ENCODE measurements around the gene ZNF749. TPM values are rescaled to one million over a fixed set of nuclear protein-coding genes. Genes with fewer than 3 reads are reported as not detected.

Gene ZNF749
- 10 to 100 TPM; 23.2 to 32.8 (median 26.5) TPM for total RNA-seq

DNA sequence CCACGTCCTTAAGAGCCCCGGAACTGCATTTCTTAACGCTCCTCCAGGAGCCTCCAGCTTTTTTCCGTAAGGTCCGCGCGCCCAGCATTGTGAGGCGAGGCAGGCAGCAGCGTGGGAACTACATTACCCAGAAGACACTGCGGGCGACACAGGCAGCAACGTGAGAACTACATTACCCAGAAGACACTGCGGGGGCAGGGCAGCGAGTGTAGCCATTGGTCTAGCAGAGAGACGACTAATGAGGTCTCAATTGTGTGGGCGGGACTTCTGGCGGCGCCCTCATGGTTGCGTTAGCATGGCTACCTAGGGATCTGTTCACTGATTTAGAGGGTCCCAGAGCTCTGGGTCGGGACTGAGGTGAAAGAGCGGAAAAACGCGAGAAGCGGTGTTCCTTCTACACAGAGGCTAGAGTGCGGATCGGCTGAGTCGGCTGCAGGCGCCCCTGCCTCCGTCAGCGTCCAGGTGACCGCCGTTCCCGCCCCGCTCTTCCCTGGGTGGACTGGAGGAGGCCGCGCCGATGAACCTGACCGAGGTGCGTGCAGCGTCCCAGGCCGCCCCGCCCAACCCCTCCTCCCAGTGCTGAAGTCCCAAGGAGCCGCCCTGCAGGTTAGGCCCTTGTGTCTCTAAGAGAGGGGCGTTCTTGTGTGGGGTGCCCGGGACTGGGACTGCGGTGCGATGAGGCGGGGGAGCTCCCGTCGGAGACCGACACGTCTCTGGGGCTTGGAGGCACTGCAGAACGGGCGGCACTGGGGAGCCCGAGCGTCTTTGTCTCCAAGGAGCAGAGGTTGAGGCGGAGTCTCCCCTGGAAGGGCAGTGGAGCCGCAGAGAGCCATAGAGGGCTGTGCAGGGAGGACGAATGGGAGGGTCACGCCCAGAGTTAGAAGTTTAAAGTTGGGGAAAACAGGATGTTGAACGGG lies at the start of gene ZNF749:
Gene ZNF749 (plus strand): TSS at position 264 of the 917 bp plus-strand sequence. CDS start 254 bp downstream, at position 518.
- peaks cover 31% of the 10 kb centered on the region for H3K36me3 Mint-ChIP-seq (ENCODE audit: insufficient read depth)
- peak; percentile 98 for ATAC-seq
- H3K4me3 Mint-ChIP-seq = peak within 1 kb of the TSS; percentile 98
- peaks cover 11% of the 10 kb centered on the region for H3K9me3 Mint-ChIP-seq
- peak; percentile 95 for DNase-seq
- H3K27me3 Mint-ChIP-seq (ENCODE audit: low read depth) = no peaks in the 10 kb centered on the region
- H3K4me1 Mint-ChIP-seq (ENCODE audit: low read depth) = peaks cover 27% of the 10 kb centered on the region

DNA sequence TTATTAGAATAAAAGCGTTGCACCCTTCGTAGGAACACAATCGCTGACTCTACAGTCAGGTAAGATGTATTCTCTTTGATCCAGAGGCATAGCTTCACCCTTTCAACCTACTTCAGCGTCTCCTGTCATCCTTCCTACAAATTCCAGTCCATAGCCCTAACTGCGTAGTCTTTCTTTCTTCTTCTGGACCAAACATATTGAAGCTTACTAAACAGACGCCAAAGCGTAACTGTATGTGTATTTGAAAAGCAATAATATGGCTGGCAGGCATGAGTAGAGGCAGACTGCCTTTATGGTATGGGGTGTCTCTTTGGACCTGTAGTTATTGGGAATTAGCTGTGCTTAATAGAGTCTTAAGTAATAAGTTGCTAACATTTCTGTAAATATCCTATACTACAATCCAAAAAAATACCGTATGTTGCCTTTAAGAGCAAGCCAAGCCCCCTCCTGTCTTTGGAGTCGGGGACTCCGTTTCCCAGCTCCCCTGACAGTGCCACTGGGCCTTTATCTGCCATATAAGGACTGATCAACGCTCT lies 45.9 kb upstream of the ZNF749 start:
- peaks cover 15% of the 10 kb centered on the region for H3K9me3 Mint-ChIP-seq
- peak overlapping the region; percentile 95 for H3K4me3 Mint-ChIP-seq
- H3K36me3 Mint-ChIP-seq (ENCODE audit: insufficient read depth) = peaks cover 28% of the 10 kb centered on the region
- no peak for ATAC-seq
- no peaks in the 10 kb centered on the region for H3K27me3 Mint-ChIP-seq (ENCODE audit: low read depth)
- no peak for DNase-seq
- peaks cover 27% of the 10 kb centered on the region for H3K4me1 Mint-ChIP-seq (ENCODE audit: low read depth)

DNA sequence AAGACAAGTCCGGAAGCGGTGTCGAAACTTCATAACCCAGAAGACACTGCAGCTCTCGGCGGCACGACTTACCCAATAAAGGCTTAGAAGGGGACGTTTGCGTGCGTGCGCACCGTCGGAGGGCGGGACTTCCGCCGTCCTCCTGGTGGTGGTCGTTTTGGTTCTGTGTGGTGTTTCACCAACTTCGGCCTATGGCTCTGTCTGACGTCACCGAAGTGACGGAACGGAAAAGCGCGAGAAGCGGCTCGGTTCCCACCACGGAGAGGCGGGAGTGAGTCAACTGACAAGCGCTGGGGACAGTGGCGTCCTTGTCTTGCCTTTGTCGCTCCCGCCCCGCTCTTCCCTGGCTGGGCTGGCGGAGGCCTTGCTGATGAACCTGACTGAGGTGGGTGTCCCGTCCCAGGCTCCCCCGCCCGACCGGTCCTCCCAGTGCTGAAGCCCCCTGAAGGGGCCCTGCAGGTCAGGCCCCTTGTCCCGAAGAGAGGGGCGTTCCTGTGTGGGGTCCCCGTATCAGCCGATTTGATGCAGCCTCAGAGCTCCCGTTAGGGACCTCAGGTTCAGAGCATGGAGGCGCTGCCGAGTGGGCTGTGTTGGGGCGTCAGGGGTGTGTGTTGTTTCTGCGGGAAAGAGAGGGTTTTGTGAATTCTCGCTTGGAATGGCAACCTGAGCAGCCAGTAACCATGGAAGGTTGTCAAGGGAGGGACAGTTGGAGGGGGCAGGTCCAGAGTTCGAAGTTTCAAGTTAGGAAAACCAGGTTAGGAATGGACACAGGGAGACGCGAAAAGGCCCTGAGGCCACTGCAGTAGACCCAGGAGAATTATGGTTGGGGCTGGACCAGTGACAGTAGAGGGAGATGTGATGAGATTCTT lies 45.2 kb upstream of the ZNF749 start, which contains the start of gene ZNF548:
Gene ZNF548 (plus strand): TSS at position 125 of the 869 bp plus-strand sequence. CDS start 246 bp downstream, at position 371.
- Mint-ChIP-seq H3K27me3 (ENCODE audit: low read depth) (no peaks in the 10 kb centered on the region), H3K36me3 (ENCODE audit: insufficient read depth) (peaks cover 35% of the 10 kb centered on the region), H3K9me3 (peaks cover 19% of the 10 kb centered on the region), H3K4me3 (peak within 1 kb of the TSS; percentile 95), H3K4me1 (ENCODE audit: low read depth) (peaks cover 27% of the 10 kb centered on the region)
- ATAC-seq (peak; percentile 99), DNase-seq (peak; percentile 96)

DNA sequence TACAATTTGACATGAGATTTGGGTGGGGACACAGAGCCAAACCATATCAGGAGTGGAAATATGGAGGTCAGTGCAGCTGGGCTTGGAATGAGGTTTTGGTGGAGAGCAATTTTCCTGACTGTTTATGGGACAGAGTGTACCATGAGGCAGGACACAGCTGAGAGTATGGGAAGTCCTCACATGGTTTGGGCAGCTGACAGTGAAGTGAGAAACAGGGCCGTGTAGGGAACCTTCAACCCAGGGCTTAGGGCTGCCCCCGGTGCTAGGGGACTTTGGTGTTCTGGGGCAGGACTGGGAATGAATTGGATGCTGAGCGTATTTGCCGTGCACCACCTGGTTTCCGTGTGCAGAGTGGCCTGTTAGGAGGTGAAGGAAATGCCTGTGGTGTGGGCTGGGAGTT lies 39.4 kb upstream of the ZNF749 start:
- Mint-ChIP-seq H3K27me3 (ENCODE audit: low read depth) (no peaks in the 10 kb centered on the region), H3K4me3 (no peak overlapping the region), H3K36me3 (ENCODE audit: insufficient read depth) (peaks cover 84% of the 10 kb centered on the region), H3K9me3 (peaks cover 51% of the 10 kb centered on the region), H3K4me1 (ENCODE audit: low read depth) (peaks cover 15% of the 10 kb centered on the region)
- DNase-seq (no peak), ATAC-seq (no peak)

DNA sequence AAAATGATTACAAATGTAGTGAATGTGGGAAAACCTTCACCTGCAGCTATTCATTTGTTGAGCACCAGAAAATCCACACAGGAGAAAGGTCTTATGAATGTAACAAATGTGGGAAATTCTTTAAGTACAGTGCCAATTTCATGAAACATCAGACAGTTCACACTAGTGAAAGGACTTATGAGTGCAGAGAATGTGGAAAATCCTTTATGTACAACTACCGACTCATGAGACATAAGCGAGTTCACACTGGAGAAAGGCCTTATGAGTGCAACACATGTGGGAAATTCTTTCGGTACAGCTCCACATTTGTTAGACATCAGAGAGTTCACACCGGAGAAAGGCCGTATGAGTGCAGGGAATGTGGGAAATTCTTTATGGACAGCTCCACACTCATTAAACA lies 36.3 kb upstream of the ZNF749 start:
- no peak for ATAC-seq
- peaks cover 73% of the 10 kb centered on the region for H3K36me3 Mint-ChIP-seq (ENCODE audit: insufficient read depth)
- H3K4me1 Mint-ChIP-seq (ENCODE audit: low read depth) = no peaks in the 10 kb centered on the region
- no peaks in the 10 kb centered on the region for H3K27me3 Mint-ChIP-seq (ENCODE audit: low read depth)
- H3K4me3 Mint-ChIP-seq = no peak overlapping the region
- peaks cover 53% of the 10 kb centered on the region for H3K9me3 Mint-ChIP-seq
- DNase-seq = no peak

DNA sequence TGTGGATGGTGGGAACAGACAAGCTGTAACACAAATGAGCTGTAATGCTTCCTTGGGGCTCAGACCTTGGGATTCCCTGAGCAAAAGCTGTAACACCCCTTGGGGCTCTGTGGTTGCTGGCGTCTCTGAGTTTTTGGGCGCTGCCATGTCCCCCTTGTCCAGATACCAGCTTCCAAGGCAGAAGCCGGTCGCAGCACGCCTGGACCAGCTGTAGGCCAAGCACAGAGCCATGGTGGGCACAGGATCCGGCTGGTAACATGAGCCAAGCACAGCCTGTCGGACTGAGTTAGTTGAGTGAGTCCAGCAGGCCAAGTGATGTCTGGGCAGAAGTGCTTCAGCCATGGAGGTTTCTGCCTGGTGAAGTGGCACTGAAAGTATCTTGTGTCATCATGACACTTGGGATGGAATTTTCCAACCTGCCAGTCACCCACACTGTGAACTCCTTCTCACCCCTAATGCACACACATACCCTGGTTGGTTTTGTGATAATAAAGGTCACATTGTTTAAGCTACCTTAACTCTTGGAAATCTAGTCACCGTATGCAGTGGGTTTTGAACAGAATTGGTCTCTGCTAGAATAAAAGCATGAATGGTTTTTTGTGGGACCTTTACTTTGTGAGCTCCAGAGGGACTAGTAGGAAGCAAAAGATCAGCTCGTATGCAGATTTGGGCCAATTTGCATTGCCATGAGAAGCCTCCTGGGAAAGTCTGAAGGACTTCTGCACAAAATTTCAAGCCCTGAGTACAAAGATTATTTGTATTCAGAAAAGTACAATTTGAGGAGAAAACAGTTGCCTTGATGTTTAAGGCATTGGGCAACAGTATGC lies 31.2 kb upstream of the ZNF749 start:
- Mint-ChIP-seq H3K36me3 (ENCODE audit: insufficient read depth) (peaks cover 22% of the 10 kb centered on the region), H3K9me3 (peaks cover 15% of the 10 kb centered on the region), H3K27me3 (ENCODE audit: low read depth) (no peaks in the 10 kb centered on the region), H3K4me1 (ENCODE audit: low read depth) (peaks cover 4% of the 10 kb centered on the region), H3K4me3 (no peak overlapping the region)
- ATAC-seq (no peak), DNase-seq (no peak)

DNA sequence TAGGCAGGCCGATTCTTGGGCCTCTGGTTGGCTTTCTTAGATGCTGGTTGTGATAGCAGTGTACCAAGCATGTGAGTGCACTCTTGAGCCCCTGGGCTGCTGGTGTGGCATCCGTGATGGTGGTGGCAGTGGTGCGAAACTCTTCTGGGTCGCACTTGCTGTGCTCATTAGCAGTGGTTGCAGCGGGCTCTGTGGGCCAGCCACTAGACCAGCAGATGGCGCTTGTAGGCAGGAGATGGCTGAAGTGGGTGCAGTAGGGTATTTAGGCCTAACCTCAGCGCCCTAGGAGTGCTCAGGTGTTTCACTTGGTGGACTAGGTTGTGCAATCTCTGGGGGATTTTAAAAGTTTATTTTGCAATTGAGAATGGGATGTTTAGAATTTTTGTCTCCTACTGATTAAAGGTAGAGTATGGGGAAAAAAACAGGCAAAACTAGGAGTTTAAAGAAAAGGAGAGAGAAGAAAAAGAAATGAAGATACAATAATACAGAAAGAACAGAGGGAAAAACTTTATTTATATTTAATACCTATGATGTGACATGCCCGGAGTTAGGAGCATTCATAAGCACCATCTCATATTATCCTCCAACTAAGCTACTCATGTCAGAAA lies 28.5 kb upstream of the ZNF749 start:
- Mint-ChIP-seq H3K4me3 (no peak overlapping the region), H3K27me3 (ENCODE audit: low read depth) (no peaks in the 10 kb centered on the region), H3K4me1 (ENCODE audit: low read depth) (peaks cover 14% of the 10 kb centered on the region), H3K9me3 (no peaks in the 10 kb centered on the region), H3K36me3 (ENCODE audit: insufficient read depth) (peaks cover 3% of the 10 kb centered on the region)
- DNase-seq (peak; percentile 67), ATAC-seq (peak; percentile 32 to 35)

DNA sequence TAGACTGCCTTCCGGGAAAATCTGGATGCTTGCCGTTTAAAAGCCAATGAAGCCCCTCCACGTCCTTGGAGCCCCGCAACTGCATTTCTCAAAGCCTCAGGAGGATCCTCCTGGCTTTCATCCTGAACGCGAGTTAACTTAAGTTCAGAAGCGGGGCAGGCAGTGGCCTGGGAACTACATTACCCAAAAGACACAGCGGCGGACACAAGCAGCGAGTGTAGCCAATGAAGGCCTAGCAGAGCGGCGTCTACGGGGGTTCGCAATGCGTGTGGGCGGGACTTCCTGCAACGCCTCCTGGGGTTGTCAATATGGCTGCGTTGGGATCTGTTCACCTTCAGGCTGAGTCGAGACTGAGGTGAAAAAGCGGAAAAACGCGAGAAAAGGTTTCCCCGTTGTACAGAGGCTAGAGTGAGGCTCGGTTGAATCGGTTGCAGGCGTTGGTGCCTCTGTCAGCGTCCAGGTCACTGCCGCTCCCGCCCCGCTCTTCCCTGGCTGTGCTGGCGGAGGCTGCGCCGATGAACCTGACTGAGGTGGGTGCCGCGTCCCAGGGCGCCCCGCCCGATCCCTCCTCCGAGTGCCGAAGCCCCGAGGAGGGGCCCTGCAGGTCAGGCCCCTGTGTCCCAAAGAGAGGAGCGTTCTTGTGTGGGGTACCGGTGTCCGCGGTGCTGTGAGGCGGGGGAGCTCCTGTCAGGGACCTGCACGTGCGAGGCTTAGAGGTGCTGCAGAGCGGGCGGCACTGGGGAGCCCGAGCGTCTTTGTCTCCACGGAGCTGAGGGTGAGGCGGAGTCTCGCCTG lies 24.1 kb upstream of the ZNF749 start, which contains the start of gene ZNF17:
Gene ZNF17 (plus strand): TSS at position 285 of the 795 bp plus-strand sequence. CDS start 2,455 bp downstream, outside the sequence.
- H3K4me3 Mint-ChIP-seq = peak within 1 kb of the TSS; percentile 95
- H3K4me1 Mint-ChIP-seq (ENCODE audit: low read depth) = peaks cover 30% of the 10 kb centered on the region
- ATAC-seq = peak; percentile 100
- H3K27me3 Mint-ChIP-seq (ENCODE audit: low read depth) = no peaks in the 10 kb centered on the region
- peaks cover 15% of the 10 kb centered on the region for H3K9me3 Mint-ChIP-seq
- peak; percentile 87 for DNase-seq
- H3K36me3 Mint-ChIP-seq (ENCODE audit: insufficient read depth) = peaks cover 21% of the 10 kb centered on the region

DNA sequence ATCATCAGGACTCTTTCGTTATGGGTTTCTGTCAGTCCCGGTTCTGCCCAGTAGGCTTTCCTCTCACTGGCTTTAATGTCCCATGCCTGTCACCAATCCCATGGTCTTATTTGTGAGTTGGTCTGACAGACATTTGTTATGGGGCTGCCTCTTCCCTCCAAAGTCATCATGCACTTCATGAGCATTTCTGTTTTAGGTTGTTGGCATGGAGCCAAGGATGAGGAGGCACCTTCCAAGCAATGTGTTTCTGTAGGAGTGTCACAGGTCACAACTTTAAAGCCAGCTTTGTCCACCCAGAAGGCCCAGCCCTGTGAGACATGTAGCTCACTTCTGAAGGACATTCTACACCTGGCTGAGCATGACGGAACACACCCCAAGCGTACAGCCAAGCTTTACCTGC lies 15.7 kb upstream of the ZNF749 start:
- H3K27me3 Mint-ChIP-seq (ENCODE audit: low read depth) = no peaks in the 10 kb centered on the region
- no peak for DNase-seq
- H3K36me3 Mint-ChIP-seq (ENCODE audit: insufficient read depth) = peaks cover 65% of the 10 kb centered on the region
- ATAC-seq = no peak
- peaks cover 7% of the 10 kb centered on the region for H3K4me1 Mint-ChIP-seq (ENCODE audit: low read depth)
- H3K4me3 Mint-ChIP-seq = no peak overlapping the region
- peaks cover 47% of the 10 kb centered on the region for H3K9me3 Mint-ChIP-seq

DNA sequence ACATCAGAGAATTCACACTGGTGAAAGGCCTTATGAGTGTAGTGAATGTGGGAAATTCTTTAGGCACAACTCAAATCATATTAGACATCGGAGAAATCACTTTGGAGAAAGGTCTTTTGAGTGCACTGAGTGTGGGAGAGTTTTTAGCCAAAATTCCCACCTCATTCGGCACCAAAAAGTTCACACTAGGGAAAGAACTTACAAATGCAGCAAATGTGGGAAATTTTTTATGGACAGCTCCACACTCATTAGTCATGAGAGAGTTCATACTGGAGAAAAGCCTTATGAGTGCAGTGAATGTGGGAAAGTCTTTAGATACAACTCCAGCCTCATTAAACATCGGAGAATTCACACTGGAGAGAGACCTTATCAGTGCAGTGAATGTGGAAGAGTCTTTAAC lies 14.1 kb upstream of the ZNF749 start:
- Mint-ChIP-seq H3K4me3 (no peak overlapping the region), H3K36me3 (ENCODE audit: insufficient read depth) (peaks cover 52% of the 10 kb centered on the region), H3K27me3 (ENCODE audit: low read depth) (no peaks in the 10 kb centered on the region), H3K4me1 (ENCODE audit: low read depth) (no peaks in the 10 kb centered on the region), H3K9me3 (peaks cover 36% of the 10 kb centered on the region)
- no peak for ATAC-seq
- DNase-seq = no peak

DNA sequence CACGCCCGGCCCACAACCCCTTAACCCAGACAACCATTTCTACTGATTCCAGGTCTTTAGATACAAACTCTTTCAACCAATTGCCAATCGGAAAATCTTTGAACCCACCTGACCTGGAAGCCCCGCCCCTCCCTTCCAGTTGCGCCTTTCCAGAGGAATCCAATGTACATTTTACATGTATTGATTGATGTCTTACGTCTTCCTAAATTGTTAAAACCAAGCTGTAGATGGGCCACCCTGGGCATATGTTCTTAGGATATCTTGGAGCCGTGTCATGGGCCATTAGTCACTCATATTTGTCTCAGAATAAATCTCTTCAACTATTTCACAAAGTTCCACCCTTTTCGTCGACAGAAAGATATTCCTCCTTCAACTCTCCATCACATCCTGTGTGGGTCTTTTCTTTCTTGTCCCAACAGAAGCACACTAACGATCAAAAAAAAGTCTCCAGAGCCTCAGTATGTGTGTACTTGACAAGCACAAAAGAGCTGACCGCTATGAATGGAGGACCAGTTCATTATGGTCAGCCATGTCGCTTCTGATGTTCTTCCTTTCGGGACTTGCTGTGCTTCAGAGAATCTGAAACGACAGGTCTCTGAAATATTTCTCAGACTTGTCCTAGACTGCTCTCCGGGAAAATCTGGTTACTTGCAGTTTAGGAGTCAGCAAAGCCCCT lies 601 bp upstream of the ZNF749 start:
- peaks cover 26% of the 10 kb centered on the region for H3K4me1 Mint-ChIP-seq (ENCODE audit: low read depth)
- peak; percentile 1 to 5 for ATAC-seq
- H3K27me3 Mint-ChIP-seq (ENCODE audit: low read depth) = no peaks in the 10 kb centered on the region
- peak overlapping the region; percentile 98 for H3K4me3 Mint-ChIP-seq
- peaks cover 23% of the 10 kb centered on the region for H3K36me3 Mint-ChIP-seq (ENCODE audit: insufficient read depth)
- peaks cover 3% of the 10 kb centered on the region for H3K9me3 Mint-ChIP-seq
- no peak for DNase-seq

DNA sequence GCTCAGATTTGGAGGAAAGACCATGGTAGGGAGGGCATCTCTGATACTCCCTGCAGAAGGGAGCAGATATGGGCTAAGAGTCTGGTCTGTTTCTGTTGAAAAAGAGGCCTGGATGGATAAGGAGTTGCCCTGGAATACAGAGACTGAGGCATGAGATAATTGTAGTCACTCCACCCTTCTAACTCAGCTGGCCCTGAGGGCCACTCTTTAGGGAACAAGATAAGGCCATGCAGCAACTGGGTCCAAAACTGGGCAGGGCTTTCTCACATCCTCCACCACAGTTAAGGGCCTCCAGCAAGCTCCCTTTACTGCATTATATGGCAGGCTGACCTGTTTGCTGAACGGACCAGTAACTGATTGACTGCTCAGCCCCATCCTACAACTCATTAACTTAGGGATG lies 1.3 kb downstream of the ZNF749 start:
- no peak for DNase-seq
- H3K27me3 Mint-ChIP-seq (ENCODE audit: low read depth) = no peaks in the 10 kb centered on the region
- H3K4me3 Mint-ChIP-seq = peak overlapping the region; percentile 98
- peaks cover 27% of the 10 kb centered on the region for H3K4me1 Mint-ChIP-seq (ENCODE audit: low read depth)
- H3K9me3 Mint-ChIP-seq = peaks cover 14% of the 10 kb centered on the region
- no peak for ATAC-seq
- peaks cover 39% of the 10 kb centered on the region for H3K36me3 Mint-ChIP-seq (ENCODE audit: insufficient read depth)
